IMR-90 (cell line): ENCODE results near the gene LRRC4.

Source experiments
- CTCF ChIP-seq: conservative IDR thresholded peaks from 2 replicates; pipeline ENCODE4 v1.5.1; 2012; ENCODE audit warnings: mild to moderate bottlenecking, low read depth, low read length, improper control_type of control experiment
- POLR2A ChIP-seq: IDR thresholded peaks from 2 replicates; pipeline ENCODE4 v1.6.1; 2012; ENCODE audit warnings: mild to moderate bottlenecking, low read depth, low read length

- no peak for TF ChIP-seq CTCF
- TF ChIP-seq POLR2A, result no peak
These were observed 44.2 kb upstream of the LRRC4 start for GRCh38 chr7:128075242-128076095.
